ENCODE results near the gene BST2. TPM values are rescaled to one million over a fixed set of nuclear protein-coding genes. Genes with fewer than 3 reads are reported as not detected.

BST2 gene, protein sequence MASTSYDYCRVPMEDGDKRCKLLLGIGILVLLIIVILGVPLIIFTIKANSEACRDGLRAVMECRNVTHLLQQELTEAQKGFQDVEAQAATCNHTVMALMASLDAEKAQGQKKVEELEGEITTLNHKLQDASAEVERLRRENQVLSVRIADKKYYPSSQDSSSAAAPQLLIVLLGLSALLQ
- total RNA-seq, result 100 to 1,000 TPM in 1 of 2 donors, 10 to 100 TPM in 1; 95.3 to 226 TPM

DNA sequence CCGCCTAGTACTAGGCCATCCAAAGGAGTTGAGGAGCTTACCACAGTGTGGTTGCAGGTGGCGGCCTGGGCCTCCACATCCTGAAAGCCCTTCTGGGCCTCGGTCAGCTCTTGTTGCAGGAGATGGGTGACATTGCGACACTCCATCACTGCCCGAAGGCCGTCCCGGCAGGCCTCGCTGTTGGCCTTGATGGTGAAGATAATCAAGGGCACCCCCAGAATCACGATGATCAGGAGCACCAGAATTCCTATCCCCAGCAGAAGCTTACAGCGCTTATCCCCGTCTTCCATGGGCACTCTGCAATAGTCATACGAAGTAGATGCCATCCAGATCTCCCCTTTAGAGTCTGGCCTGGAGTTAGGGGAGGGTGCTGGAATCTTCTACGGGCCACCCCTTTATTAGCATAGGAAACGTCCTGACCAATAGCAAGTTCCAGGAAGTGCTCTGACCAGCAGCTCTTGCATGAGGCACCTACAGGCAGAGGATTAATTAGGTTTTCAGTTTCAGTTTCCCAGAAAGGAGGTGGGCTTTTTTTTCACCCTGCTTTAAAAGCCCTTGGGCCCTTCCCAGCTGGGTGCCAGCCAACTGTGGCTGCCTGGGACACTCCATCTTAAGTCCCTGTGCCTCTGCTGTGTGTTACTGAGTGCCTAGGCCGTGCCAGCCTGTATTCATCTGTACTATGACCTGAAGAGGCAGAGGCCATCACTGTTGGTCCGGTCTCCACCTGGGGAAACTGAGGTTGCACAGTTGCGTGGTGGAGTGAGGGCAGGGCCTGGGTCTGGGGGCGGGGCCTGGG, at the start of gene BST2:
BST2 (minus strand) TSS at position 381 of the 796 bp plus-strand sequence; CDS start at position 326, 55 bp downstream.

GRCh38 chr19:17448131-17448967, 42.9 kb upstream of the BST2 start, which contains the start of gene TMEM221:
Gene TMEM221 (minus strand): TSS chr19:17448668. CDS start chr19:17448462, 206 bp downstream.

GRCh38 chr19:17419621-17420474, 14.4 kb upstream of the BST2 start, which contains the start of gene MVB12A:
Gene MVB12A (plus strand): TSS chr19:17420047. CDS start chr19:17420136, 89 bp downstream.

GRCh38 chr19:17393914-17394313, 11.5 kb downstream of the BST2 start, which contains the start of gene CCDC194:
Gene CCDC194 (minus strand): TSS chr19:17394196. CDS start chr19:17394158, 38 bp downstream.

GRCh38 chr19:17376935-17377600, 28.4 kb downstream of the BST2 start, which contains the start of gene PLVAP:
Gene PLVAP (minus strand): TSS chr19:17377342. CDS start chr19:17377288, 54 bp downstream.

Other genes with a start within 250 kb of the BST2 start
- gene USE1, start 190.3 kb downstream of the BST2 start, total RNA-seq, result 10 to 100 TPM; 19.3 to 33.0 TPM
- gene OCEL1, start 179.4 kb downstream of the BST2 start, total RNA-seq, result 1 to 10 TPM; 5.3 to 8.6 TPM
- 10 to 100 TPM; 35.4 to 56.9 TPM for gene NR2F6, start 159.7 kb downstream of the BST2 start, total RNA-seq
- gene USHBP1, start 140.9 kb downstream of the BST2 start, total RNA-seq, result not detected
- 100 to 1,000 TPM in 1 of 2 donors, 10 to 100 TPM in 1; 92.9 to 124 TPM for gene BABAM1, start 138.2 kb downstream of the BST2 start, total RNA-seq
- 1 to 10 TPM in 1 of 2 donors, under 1 TPM in 1; 0.34 to 2.3 TPM for gene ANKLE1, start 123.7 kb downstream of the BST2 start, total RNA-seq
- gene ABHD8, start 102.2 kb downstream of the BST2 start, total RNA-seq, result 1 to 10 TPM; 7.7 to 8.3 TPM
- gene MRPL34, start 99.8 kb downstream of the BST2 start, total RNA-seq, result 10 to 100 TPM; 36.3 to 51.3 TPM
- 10 to 100 TPM; 13.4 to 29.6 TPM for gene DDA1, start 96.1 kb downstream of the BST2 start, total RNA-seq
- 1 to 10 TPM; 3.4 to 3.7 TPM for gene ANO8, start 70.8 kb downstream of the BST2 start, total RNA-seq
- gene GTPBP3, start 68.1 kb downstream of the BST2 start, total RNA-seq, result 10 to 100 TPM; 16.3 to 17.2 TPM
- under 1 TPM in 1 of 2 donors, not detected in 1; under 0.01 TPM for gene PLVAP, start 28.3 kb downstream of the BST2 start, total RNA-seq
- gene CCDC194, start 11.4 kb downstream of the BST2 start, total RNA-seq, result 1 to 10 TPM; 1.3 to 1.4 TPM
- gene MVB12A, start 14.4 kb upstream of the BST2 start, total RNA-seq, result 10 to 100 TPM; 45.8 to 55.6 TPM
- gene TMEM221, start 43.0 kb upstream of the BST2 start, total RNA-seq, result under 1 TPM in 1 of 2 donors, not detected in 1; under 0.01 TPM
- not detected for gene NXNL1, start 55.3 kb upstream of the BST2 start, total RNA-seq
- gene SLC27A1, start 64.9 kb upstream of the BST2 start, total RNA-seq, result 10 to 100 TPM; 16.9 to 21.3 TPM
- 10 to 100 TPM; 50.3 to 59.9 TPM for gene PGLS, start 106.0 kb upstream of the BST2 start, total RNA-seq
- 10 to 100 TPM; 69.2 to 81.9 TPM for gene COLGALT1, start 150.0 kb upstream of the BST2 start, total RNA-seq